ENCODE data around the gene SLX9.

Gene SLX9

GRCh38 chr21:44967082-44968047, 27.5 kb downstream of the SLX9 start:
- TF ChIP-seq CTCF (IDR thresholded peaks at IDR 0.05; ENCODE audit: borderline replicate concordance, insufficient read depth, low read depth, low read length) = no peak

GRCh38 chr21:44969066-44969670, 29.3 kb downstream of the SLX9 start:
- TF ChIP-seq CTCF (IDR thresholded peaks at IDR 0.05; ENCODE audit: borderline replicate concordance, insufficient read depth, low read depth, low read length) = no peak

More at GRCh38 chr21:44967082-44968047, 27.5 kb downstream of the SLX9 start:
- H3K4me3 ChIP-seq (ENCODE audit: low read depth, low read length) = no peak overlapping the region

GRCh38 chr21:44969931-44970755, 30.3 kb downstream of the SLX9 start:
- no peak overlapping the region for H3K4me3 ChIP-seq (ENCODE audit: low read depth, low read length)
- no peak for TF ChIP-seq CTCF (IDR thresholded peaks at IDR 0.05; ENCODE audit: borderline replicate concordance, insufficient read depth, low read depth, low read length)

More at GRCh38 chr21:44969066-44969670, 29.3 kb downstream of the SLX9 start:
- no peak overlapping the region for H3K4me3 ChIP-seq (ENCODE audit: low read depth, low read length)

- no peak overlapping the region for H3K4me3 ChIP-seq (ENCODE audit: low read depth, low read length)
- no peak for TF ChIP-seq CTCF (IDR thresholded peaks at IDR 0.05; ENCODE audit: borderline replicate concordance, insufficient read depth, low read depth, low read length)
These were observed 31.2 kb downstream of the SLX9 start for GRCh38 chr21:44970766-44971671.

- no peak overlapping the region for H3K4me3 ChIP-seq (ENCODE audit: low read depth, low read length)
These were observed 31.8 kb downstream of the SLX9 start for GRCh38 chr21:44971672-44971995.

More at GRCh38 chr21:44971672-44971995, 31.8 kb downstream of the SLX9 start:
- no peak for TF ChIP-seq CTCF (IDR thresholded peaks at IDR 0.05; ENCODE audit: borderline replicate concordance, insufficient read depth, low read depth, low read length)

Measured in GM12875 (cell line).